SK-N-SH (cell line): ENCODE results near the gene PSD2.

Experiments used
- CHD2 ChIP-seq: fragments of 150-350 bp; IDR thresholded peaks from 2 replicates; pipeline ENCODE4 v1.6.1; 2018; ENCODE audit warnings: low read length; ENCODE audit not compliant: partially characterized antibody
- CTCF ChIP-seq: fragments of 200-600 bp; sonication (generic); IDR thresholded peaks from 2 replicates; pipeline ENCODE4 v1.6.1; 2017; ENCODE audit warnings: antibody characterized with exemption, mild to moderate bottlenecking, moderate library complexity
- EZH2phosphoT487 ChIP-seq: fragments of 200-600 bp; sonication (generic); IDR thresholded peaks from 2 replicates; pipeline ENCODE4 v1.6.1; 2017; ENCODE audit warnings: low read depth, mixed run types, mild to moderate bottlenecking, antibody characterized with exemption, moderate library complexity, borderline replicate concordance
- FOXJ3 ChIP-seq: sonication (generic); formaldehyde crosslinking; IDR thresholded peaks from 2 replicates; pipeline ENCODE4 v1.5.1; 2020; ENCODE audit warnings: mild to moderate bottlenecking, missing genetic modification reagents
- IRF3 ChIP-seq: fragments of 150-350 bp; IDR thresholded peaks from 2 replicates; pipeline ENCODE4 v1.6.1; 2016; ENCODE audit warnings: mild to moderate bottlenecking, low read depth, low read length
- JUND ChIP-seq: IDR thresholded peaks from 2 replicates; pipeline ENCODE4 v1.4.0; 2012
- MXI1 ChIP-seq: IDR thresholded peaks from 2 replicates; pipeline ENCODE4 v1.6.1; 2012; ENCODE audit warnings: mild to moderate bottlenecking, low read depth, low read length, improper control_type of control experiment
- NFIC ChIP-seq: IDR thresholded peaks from 2 replicates; pipeline ENCODE4 v1.4.0; 2012; ENCODE audit warnings: borderline replicate concordance
- PBX3 ChIP-seq: IDR thresholded peaks from 2 replicates; pipeline ENCODE4; 2012
- POLR2AphosphoS5 ChIP-seq: IDR thresholded peaks from 2 replicates; pipeline ENCODE4 v1.6.1; 2012; ENCODE audit warnings: low read depth, low read length
- RAD21 ChIP-seq: IDR thresholded peaks from 2 replicates; pipeline ENCODE4 v1.6.1; 2012; ENCODE audit warnings: mild to moderate bottlenecking, low read length
- REST ChIP-seq: IDR thresholded peaks from 2 replicates; pipeline ENCODE4 v1.6.1; 2012; ENCODE audit warnings: mild to moderate bottlenecking, low read depth, low read length, moderate library complexity
- SIN3A ChIP-seq: IDR thresholded peaks from 2 replicates; pipeline ENCODE4 v1.6.1; 2012; ENCODE audit warnings: low read depth, mild to moderate bottlenecking, low read length, moderate library complexity, borderline replicate concordance
- TAF1 ChIP-seq: IDR thresholded peaks from 2 replicates; pipeline ENCODE4 v1.6.1; 2012; ENCODE audit warnings: low read depth, mild to moderate bottlenecking, low read length, moderate library complexity, borderline replicate concordance

GRCh38 chr5:139812323-139812722 lies 16.7 kb downstream of the PSD2 start:
- TF ChIP-seq REST (no peak), CTCF (no peak), IRF3 (no peak), JUND (no peak), SIN3A (no peak), POLR2AphosphoS5 (no peak), MXI1 (no peak), NFIC (no peak), CHD2 (no peak), FOXJ3 (CRISPR knock-in tag) (no peak), RAD21 (no peak), EZH2phosphoT487 (no peak), TAF1 (no peak), PBX3 (no peak)
